VCaP (cell line): ENCODE measurements around the gene WWTR1.

Source experiments
- H3K27ac ChIP-seq: fragments of 450-650 bp; 2 replicates; pipeline ENCODE4 v1.5.1; 2017
- CTCF ChIP-seq: fragments of 450-650 bp; conservative IDR thresholded peaks from 2 replicates; pipeline ENCODE4 v1.5.1; 2017; ENCODE audit warnings: mild to moderate bottlenecking, moderate library complexity

The WWTR1 gene

DNA sequence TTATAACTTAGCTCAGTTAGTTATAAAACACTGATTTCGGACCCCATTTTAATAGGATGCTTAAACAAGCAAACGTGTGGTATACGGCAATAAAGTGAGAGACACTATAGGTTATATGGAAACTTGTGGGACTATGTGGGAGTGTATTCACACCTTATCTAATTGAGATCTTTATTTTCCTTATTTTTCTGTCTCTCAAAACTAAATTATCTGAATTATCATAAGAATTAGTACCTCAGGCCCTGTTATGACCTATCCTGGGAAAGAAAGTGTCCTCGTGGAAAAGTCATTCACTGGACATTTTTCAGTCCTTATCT is 14.4 kb downstream of the WWTR1 start:
- H3K27ac ChIP-seq: peak overlapping the region; percentile 66
- TF ChIP-seq CTCF: no peak

DNA sequence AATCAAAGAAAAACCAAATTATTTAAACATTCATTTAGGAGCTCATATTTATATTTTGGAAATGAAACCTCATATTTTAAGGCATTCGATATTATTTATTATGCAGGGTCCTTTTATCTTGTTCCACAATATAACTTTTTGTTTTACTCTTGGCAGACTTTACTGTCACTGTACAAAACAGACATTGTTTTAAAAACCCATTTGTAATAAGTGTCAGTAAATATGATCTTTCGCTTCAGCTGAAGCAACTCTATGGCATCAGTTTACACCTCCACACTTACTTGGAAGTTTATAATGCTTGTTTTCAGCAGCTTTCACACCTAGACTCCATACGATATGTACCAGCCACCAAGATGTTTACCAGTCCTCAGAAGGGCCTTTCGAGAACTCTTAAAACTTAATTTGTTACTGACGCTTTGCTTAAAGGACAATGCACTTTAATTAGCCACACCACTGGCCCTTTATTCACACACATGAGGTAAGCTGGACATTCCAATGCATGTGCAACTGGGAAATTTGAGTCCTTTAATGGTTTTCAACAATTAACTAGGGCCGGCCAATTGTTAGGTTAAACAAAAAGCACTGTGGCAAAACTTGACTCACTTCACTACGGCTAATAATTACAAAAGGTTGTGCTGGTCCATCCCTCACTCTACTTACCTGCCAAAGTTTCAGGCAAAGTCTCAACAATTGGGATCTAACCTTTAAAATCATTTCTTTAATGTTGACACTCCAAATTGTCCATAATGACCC is 16.7 kb downstream of the WWTR1 start:
- H3K27ac ChIP-seq: no peak overlapping the region
- no peak for TF ChIP-seq CTCF

DNA sequence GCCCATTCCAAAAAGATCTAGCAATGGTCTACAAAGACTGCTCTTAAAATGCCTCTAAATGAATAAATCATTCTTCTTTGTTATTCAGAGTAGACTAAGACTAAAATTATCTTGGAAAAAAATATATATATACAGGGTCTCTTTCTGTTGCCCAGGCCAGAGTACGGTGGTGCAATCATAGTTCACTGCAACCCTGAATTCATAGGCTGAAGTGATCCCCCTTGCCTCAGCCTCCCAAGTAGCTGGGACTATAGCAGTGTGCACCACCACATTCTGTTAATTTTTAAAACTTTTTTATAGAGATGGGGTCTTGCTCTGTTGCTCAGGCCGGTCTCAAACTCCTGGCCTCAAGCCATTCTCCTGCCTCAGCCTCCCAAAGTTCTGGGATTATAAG is 18.7 kb downstream of the WWTR1 start:
- H3K27ac ChIP-seq: no peak overlapping the region

DNA sequence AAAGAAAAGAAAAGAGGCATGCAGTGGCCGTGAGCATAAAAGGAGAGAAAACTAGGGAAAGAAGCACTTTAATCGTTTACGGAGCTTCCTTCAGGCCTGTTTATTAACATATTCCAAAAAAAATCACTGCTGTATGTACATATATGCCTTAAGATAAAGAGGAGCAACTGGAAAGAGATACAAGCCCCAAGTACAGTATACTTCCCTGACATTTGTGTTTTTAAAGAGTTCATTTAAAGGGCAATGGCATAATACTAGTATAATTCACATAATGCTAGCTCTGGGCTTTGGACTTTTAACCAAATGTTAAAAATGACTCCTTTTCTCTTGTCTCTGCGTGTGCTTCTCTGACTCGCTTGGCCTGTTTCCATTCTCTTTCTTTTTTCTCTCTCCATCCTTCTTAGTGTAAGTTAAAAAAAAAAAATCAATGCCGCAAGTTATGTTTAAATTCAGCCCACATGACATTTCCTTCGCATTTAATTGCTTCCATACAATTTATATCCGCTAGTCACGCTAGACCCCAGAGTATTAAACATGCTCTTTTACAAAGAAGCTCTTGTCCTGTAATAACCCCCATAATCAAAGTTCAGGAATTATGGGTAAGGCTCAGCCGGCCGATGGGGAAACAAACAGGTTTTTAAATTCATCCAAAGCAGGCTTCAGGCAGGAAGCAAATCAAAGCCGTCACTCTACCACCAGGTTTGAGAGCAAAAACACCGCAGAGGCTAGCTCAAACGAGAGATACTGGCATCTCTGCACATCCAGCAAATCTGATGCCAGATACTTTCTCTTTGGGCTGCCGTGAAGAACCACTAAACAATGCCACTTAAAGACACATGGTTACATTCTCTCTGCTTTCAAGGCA is 19.4 kb downstream of the WWTR1 start:
- TF ChIP-seq CTCF: no peak
- no peak overlapping the region for H3K27ac ChIP-seq

More for the DNA sequence above, 18.7 kb downstream of the WWTR1 start:
- no peak for TF ChIP-seq CTCF

DNA sequence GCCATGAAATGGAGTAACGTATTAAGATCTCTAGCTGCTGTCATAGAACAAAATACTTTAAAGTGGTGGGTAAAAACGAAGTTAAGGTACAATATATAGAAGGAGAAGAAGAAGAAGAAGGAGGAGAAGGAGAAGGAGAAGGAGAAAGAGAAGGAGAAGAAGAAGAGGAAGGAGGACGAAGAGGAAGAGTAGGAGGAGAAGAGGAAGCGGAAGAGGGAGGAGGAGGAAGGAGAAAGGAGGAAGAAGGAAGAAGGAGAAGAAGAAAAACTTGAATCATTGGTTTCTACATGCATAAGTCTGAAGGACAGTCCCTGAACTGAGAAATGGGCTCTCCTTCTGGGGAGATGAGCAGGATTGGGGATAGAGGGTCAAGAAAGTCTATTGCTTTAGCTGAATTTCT is 22.4 kb downstream of the WWTR1 start:
- no peak for TF ChIP-seq CTCF
- H3K27ac ChIP-seq: no peak overlapping the region

DNA sequence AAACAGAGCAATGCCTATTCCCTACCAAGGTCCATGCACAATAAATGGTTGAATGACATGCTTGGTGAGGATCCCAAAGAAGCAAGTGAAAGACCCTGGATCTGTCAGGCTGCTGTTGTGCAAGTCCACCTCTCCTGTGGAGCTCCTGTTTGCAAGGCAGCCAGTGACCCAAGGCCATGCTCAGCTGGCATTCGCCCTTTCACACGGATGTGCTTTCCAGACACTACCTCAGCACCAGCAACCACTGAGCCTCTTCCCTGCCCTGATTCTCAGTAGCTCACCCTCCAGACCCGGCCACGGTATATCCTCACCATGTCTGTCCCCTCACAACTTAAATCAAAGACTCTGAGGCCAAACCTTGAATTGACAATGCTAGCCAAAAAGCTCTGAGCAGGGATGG is 23.3 kb downstream of the WWTR1 start:
- TF ChIP-seq CTCF: no peak
- H3K27ac ChIP-seq: no peak overlapping the region

DNA sequence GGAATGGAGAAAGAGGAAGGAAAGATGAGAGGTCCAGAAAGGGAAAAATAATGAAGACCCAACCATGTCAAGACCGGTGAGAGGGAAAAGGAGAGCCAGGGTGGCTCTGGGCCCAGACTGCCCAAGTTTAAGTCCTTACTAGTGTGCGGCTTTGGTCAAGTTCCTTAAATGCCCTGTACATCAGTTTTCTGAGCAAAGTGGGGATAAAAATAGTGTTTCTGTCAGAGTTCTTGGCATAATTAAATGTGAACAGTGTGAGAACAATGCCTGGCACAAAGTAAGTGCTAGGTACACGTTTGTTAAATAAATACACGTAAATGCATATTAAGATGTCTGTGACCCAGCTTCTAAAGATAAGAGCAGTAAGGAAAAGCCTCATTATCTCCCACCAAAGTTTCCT is 23.8 kb downstream of the WWTR1 start:
- H3K27ac ChIP-seq: no peak overlapping the region
- no peak for TF ChIP-seq CTCF
